HG03045 (cell line): ENCODE measurements around the gene SORCS2.

ENCODE experiments used
- ATAC-seq: cut with Tn5 transposase; IDR thresholded peaks from one replicate; pipeline ENCODE4 v1.9.1; 2021; ENCODE audit warnings: mild to moderate bottlenecking, moderate library complexity; ENCODE audit not compliant: unreplicated experiment

SORCS2 gene

GRCh38 chr4:7762376-7763030, 570.2 kb downstream of the SORCS2 start:
- ATAC-seq = no peak

GRCh38 chr4:7763106-7763505, 570.8 kb downstream of the SORCS2 start:
- ATAC-seq = no peak

- no peak for ATAC-seq
Measured at GRCh38 chr4:7763788-7764187, 571.5 kb downstream of the SORCS2 start.

- ATAC-seq = no peak
Measured at GRCh38 chr4:7764466-7764865, 572.1 kb downstream of the SORCS2 start.

- no peak for ATAC-seq
Measured at GRCh38 chr4:7765666-7766065, 573.3 kb downstream of the SORCS2 start.

- ATAC-seq = no peak
Measured at GRCh38 chr4:7766086-7766485, 573.7 kb downstream of the SORCS2 start.

- no peak for ATAC-seq
Measured at GRCh38 chr4:7766661-7767345, 574.5 kb downstream of the SORCS2 start.

GRCh38 chr4:7767526-7767925, 575.2 kb downstream of the SORCS2 start:
- no peak for ATAC-seq

- no peak for ATAC-seq
Measured at GRCh38 chr4:7767966-7768365, 575.6 kb downstream of the SORCS2 start.

- no peak for ATAC-seq
Measured at GRCh38 chr4:7768736-7769135, 576.4 kb downstream of the SORCS2 start.

GRCh38 chr4:7769396-7770223, 577.3 kb downstream of the SORCS2 start:
- no peak for ATAC-seq

GRCh38 chr4:7770224-7771050, 578.1 kb downstream of the SORCS2 start:
- no peak for ATAC-seq

- no peak for ATAC-seq
Measured at GRCh38 chr4:7771056-7771455, 578.7 kb downstream of the SORCS2 start.

GRCh38 chr4:7771541-7772507, 579.5 kb downstream of the SORCS2 start:
- ATAC-seq = peak; percentile 70

- no peak for ATAC-seq
Measured at GRCh38 chr4:7772711-7773385, 580.5 kb downstream of the SORCS2 start.

- no peak for ATAC-seq
Measured at GRCh38 chr4:7773401-7774180, 581.3 kb downstream of the SORCS2 start.

GRCh38 chr4:7774301-7775294, 582.3 kb downstream of the SORCS2 start:
- ATAC-seq = no peak
